ENCODE results near the gene TSTD1.
A peak's percentile ranks its signal among the peaks of the same experiment; 100 is the strongest.
"Not testable (repeated sequence)": the region's sequence is repeated elsewhere in the genome, so short reads cannot be mapped to it uniquely, and the experiment has no call there.

TSTD1 gene

DNA sequence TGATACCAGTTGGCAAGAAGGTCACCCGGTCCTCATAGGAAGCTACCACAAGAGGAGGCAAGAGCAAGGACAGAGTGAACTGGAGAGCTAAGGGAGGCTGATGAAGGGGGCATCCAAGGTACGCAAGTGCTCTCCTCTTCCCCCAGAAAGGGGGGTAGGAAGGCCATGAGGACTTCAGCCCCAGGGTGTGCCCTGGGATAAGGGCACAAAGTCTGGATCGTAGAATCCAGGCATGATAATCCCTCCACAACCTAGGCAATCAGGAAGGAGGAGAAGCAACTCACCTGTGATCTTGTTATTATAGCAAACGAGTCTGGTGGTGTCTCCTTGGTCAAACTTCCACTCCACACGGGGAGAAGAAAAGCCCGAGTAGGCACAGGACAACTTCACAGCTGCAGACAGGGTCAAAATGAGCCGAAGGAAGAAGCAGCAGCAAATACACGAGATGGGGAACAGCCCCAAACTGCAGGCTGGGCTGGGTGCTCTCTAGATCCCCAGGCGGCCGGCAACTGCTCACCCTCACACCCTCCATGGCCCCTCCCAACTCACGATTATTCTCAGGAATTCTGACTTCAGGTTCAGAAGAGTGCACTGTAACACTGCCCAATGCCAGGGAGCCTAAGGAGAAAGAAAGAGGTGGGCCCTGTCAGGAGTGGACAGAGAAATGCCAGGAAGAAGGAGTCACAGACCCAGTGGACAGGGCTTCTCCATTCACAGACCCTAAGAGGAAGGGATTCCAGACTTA, 37.9 kb downstream of the TSTD1 start:
- TF ChIP-seq, protein P1, sequence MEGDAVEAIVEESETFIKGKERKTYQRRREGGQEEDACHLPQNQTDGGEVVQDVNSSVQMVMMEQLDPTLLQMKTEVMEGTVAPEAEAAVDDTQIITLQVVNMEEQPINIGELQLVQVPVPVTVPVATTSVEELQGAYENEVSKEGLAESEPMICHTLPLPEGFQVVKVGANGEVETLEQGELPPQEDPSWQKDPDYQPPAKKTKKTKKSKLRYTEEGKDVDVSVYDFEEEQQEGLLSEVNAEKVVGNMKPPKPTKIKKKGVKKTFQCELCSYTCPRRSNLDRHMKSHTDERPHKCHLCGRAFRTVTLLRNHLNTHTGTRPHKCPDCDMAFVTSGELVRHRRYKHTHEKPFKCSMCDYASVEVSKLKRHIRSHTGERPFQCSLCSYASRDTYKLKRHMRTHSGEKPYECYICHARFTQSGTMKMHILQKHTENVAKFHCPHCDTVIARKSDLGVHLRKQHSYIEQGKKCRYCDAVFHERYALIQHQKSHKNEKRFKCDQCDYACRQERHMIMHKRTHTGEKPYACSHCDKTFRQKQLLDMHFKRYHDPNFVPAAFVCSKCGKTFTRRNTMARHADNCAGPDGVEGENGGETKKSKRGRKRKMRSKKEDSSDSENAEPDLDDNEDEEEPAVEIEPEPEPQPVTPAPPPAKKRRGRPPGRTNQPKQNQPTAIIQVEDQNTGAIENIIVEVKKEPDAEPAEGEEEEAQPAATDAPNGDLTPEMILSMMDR (IDR thresholded peaks at IDR 0.05; ENCODE audit: insufficient read depth, low read depth, low read length, missing control alignments), result no peak
- DNase-seq (ENCODE audit: low read depth), result no peak

DNA sequence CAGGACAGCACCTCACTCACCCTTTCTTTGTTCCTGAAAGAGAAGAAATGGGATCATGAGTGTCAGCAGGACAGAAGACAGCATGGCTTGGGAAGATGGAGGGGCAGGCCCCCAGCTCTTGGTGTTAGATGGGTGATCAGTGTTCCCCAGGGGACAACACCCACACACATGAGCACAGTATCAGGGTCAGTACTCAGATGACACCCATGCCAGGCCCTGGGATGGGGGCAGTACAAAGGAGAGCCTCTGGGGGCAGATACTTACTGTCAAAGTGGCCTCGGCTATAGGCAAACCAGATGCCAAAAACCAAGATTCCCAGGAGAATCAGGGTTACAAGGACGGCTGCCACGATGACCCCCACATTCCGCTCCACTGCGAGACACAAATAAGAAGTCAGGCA, 39.4 kb downstream of the TSTD1 start:
- H3K4me3 ChIP-seq (ENCODE audit: low read length), result no peak overlapping the region
- no peak for DNase-seq (ENCODE audit: low read depth)
- TF ChIP-seq, protein P1 (IDR thresholded peaks at IDR 0.05; ENCODE audit: insufficient read depth, low read depth, low read length, missing control alignments), result no peak

More for the DNA sequence above, 37.9 kb downstream of the TSTD1 start:
- H3K4me3 ChIP-seq (ENCODE audit: low read length), result no peak overlapping the region

DNA sequence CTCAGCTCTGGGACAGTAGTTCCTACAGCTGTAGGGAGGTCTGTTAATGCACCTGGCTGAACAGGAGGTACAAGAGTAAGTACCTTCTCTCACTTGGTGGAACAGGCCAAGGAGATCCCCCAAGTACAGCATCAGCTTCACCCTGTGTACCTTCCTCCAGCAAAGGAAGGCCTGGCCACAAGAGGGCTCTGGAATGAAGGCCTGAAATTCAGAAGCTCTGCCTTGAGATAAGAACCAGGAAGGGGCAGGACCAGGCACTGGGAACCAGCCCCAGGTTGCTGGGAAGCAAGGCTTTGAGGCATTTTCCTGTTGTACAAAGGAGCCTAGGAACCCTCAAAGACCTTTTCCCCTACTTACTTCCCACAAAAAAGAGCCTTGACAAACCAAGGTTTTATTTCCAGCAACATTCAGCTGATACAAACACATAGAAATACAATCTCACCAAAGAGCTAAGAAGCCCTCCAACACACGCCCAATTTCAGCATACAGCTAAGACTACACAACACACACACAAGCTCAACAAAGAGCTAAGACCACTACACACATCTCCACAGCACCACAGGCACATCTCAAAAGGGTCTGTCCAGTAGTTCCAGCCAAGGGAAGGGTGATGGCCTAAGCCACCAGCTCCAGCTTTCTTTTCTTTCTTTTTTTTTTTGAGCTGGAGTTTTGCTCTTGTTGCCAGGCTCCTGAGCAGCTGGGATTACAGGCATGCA, 41.3 kb downstream of the TSTD1 start:
- TF ChIP-seq, protein P1 (IDR thresholded peaks at IDR 0.05; ENCODE audit: insufficient read depth, low read depth, low read length, missing control alignments), result peak; percentile 80
- no peak overlapping the region for H3K4me3 ChIP-seq (ENCODE audit: low read length)
- DNase-seq (ENCODE audit: low read depth), result peak; percentile 73

DNA sequence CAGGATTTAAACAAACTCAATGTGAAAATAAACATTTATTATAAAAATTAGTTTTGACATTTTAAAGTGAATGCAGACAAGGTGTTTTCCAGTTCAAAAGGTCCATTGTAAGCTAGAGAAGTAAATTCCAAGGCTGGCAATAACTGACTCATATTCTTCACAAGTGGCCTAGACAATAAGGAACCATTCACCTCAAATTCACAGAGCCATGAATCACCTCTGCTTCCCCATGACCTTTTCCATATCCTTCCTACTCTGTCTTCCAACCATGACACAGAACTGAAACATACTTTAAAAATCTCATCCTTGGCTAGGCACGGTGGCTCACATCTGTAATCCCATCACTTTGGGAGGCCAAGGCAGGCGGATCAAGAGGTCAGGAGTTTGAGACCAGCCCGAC, 42.6 kb downstream of the TSTD1 start:
- H3K4me3 ChIP-seq (ENCODE audit: low read length), result no peak overlapping the region
- TF ChIP-seq, protein P1 (IDR thresholded peaks at IDR 0.05; ENCODE audit: insufficient read depth, low read depth, low read length, missing control alignments), result no peak
- DNase-seq (ENCODE audit: low read depth), result peak; percentile 90

DNA sequence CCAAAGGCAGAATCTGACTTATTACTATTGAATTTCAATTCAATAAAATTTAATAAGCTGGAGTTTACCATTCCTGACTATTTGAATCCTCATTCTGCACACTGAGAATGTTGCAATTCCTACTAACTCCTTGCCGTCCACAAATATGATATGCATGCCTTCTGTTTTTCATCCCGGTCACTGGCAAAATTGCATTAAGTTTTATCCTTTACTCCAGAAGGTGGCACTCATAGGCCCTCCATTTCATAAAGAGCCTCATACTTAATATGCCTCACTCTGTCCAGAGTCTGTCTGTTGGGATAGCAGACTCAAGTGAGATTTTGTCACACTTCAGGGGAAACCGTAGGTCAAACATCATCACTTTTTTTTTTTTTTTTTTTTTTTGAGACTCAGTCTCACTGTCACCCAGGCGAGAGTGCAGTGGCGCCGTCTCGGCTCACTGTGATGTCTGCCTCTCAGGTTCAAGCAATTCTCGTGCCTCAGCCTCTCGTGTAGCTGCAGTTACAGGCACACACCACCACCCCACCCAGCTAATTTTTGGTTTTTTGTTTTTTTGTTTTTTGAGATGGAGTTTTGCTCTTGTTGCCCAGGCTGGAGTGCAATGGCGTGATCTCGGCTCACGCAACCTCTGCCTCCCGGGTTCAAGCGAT, 45.1 kb downstream of the TSTD1 start:
- H3K4me3 ChIP-seq (ENCODE audit: low read length), result no peak overlapping the region
- TF ChIP-seq, protein P1 (IDR thresholded peaks at IDR 0.05; ENCODE audit: insufficient read depth, low read depth, low read length, missing control alignments), result peak; percentile 39
- peak; percentile 44 for DNase-seq (ENCODE audit: low read depth)

DNA sequence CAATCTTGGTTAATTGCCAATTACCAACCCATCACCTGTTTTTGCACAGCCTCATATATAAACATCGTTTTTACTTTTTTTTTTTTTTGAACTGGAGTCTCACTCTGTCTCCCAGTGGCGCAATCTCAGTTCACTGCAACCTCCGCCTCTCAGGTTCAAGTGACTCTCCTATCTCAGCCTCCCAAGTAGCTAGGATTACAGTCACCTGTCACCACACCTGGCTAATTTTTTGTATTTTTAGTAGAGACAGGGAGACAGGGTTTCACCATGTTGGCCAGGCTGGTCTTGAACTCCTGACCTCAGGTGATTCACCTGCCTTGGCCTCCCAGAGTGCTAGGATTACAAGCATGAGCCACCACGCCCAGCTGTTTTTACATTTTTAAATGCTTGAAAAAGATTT, 46.7 kb downstream of the TSTD1 start:
- peak; percentile 12 for DNase-seq (ENCODE audit: low read depth)
- H3K4me3 ChIP-seq (ENCODE audit: low read length), result not testable (repeated sequence)
